Stomach (tissue), 4 donors: ENCODE measurements around the gene TCHP.

Experiments used
- POLR2A ChIP-seq, 4 donors: fragments of 450-650 bp; IDR thresholded peaks; one replicate each; pipeline ENCODE4 v1.6.1; 2016; ENCODE audit warnings: antibody characterized with exemption in 4 of 4, control low read depth in 2 of 4, mild to moderate bottlenecking in 1 of 4, moderate library complexity in 1 of 4
- POLR2AphosphoS5 ChIP-seq, 3 donors: sonication (generic); formaldehyde crosslinking; IDR thresholded peaks; one replicate each; pipeline ENCODE4 v1.6.1; 2016; ENCODE audit warnings: antibody characterized with exemption in 3 of 3
- TF ChIP-seq, protein P1 (sequence below), 7 experiments: fragments of 450-650 bp in 4 of 7; fragments of 200-600 bp in 3 of 7; sonication (generic) in 3 of 7; IDR thresholded peaks; one replicate each; pipeline ENCODE4 v1.5.1; 2016 to 2019; ENCODE audit warnings: antibody characterized with exemption in 7 of 7, control low read depth in 2 of 7, mild to moderate bottlenecking in 1 of 7

DNA sequence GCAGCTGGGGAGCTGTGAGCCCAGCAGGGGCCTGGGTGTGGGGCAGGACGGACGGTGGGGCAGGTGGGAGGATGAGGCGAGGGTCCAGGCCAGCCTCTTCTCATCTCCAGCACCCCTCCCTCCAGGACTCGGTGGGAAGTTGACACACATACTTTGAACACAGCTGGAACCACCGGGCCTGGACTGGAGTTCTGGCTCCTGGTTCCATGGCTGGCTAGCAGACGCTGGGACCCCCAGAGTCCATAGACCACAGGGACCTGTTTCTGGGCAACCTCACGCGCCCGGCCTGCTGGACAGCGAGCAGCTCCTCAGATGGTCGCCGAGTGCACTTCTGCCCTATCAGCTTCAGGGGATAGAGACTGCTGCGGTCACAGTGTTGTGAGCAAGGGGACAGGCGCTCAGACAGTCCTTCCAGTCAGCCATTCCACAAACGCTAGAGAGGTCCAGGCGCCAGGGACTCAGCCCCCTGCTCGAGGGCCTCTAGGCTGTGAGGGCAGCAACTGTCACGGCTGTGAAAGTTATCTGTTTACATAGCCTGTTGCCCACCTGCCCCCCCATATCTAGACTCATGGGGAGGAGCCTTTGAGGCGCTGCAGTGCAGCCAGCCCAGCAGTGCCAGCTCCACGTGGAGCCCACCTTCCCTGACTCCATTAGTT lies 25.2 kb downstream of the TCHP start:
- TF ChIP-seq, protein P1, sequence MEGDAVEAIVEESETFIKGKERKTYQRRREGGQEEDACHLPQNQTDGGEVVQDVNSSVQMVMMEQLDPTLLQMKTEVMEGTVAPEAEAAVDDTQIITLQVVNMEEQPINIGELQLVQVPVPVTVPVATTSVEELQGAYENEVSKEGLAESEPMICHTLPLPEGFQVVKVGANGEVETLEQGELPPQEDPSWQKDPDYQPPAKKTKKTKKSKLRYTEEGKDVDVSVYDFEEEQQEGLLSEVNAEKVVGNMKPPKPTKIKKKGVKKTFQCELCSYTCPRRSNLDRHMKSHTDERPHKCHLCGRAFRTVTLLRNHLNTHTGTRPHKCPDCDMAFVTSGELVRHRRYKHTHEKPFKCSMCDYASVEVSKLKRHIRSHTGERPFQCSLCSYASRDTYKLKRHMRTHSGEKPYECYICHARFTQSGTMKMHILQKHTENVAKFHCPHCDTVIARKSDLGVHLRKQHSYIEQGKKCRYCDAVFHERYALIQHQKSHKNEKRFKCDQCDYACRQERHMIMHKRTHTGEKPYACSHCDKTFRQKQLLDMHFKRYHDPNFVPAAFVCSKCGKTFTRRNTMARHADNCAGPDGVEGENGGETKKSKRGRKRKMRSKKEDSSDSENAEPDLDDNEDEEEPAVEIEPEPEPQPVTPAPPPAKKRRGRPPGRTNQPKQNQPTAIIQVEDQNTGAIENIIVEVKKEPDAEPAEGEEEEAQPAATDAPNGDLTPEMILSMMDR (IDR thresholded peaks at IDR 0.05), result no peak
- TF ChIP-seq POLR2A (IDR thresholded peaks at IDR 0.05) (no peak), POLR2AphosphoS5 (IDR thresholded peaks at IDR 0.05) (no peak)
